ENCODE measurements around the gene CEACAM21. TPM values are rescaled to one million over a fixed set of nuclear protein-coding genes. Genes with fewer than 3 reads are reported as not detected.

Gene CEACAM21
- total RNA-seq, 1 experiment from 2014 or later = not detected

GRCh38 chr19:41541990-41542584, 33.9 kb upstream of the CEACAM21 start:
- no peaks in the 10 kb centered on the region for H3K4me1 ChIP-seq (ENCODE audit: insufficient read depth, low read length)
- H3T11ph ChIP-seq (ENCODE audit: low read length) = no peak overlapping the region
- H2BK20ac ChIP-seq (ENCODE audit: low read depth, low read length, poor library complexity, severe bottlenecking) = no peak overlapping the region
- H4K91ac ChIP-seq (ENCODE audit: insufficient read length, low read depth, low read length) = no peak overlapping the region
- Mint-ChIP-seq H3K9me3 (peaks cover 64 to 80% of the 10 kb centered on the region in 2 experiments), H3K27me3 (ENCODE audit: low read depth) (no peaks in the 10 kb centered on the region; the same call in 1 of the 2 replicates), H3K4me3 (peak overlapping the region in 1 of 2 experiments; percentile 8; a peak in 1 of 5 replicates), H3K36me3 (ENCODE audit: insufficient read depth in 1 of 3, low read depth in 3 of 3) (peaks cover 0 to 14% (median 3%) of the 10 kb centered on the region in 3 experiments; a peak in 3 of 7 replicates), H3K27ac (no peak overlapping the region), H3K4me1 (no peaks in the 10 kb centered on the region)
- no peak overlapping the region for H3K4ac ChIP-seq (ENCODE audit: low read depth, low read length)
- no peaks in the 10 kb centered on the region for H3K79me2 ChIP-seq (ENCODE audit: insufficient read depth, low read length)
- peak; percentile 65 for TF ChIP-seq CTCF (conservative IDR thresholded peaks at IDR 0.05)
- H3K23ac ChIP-seq (ENCODE audit: insufficient read length, low read depth, low read length) = no peak overlapping the region
- no peaks in the 10 kb centered on the region for H3K9me3 ChIP-seq (ENCODE audit: control insufficient read depth, low read depth, low read length)
- H3K4me2 ChIP-seq (ENCODE audit: insufficient read depth, insufficient read length, low read length) = no peak overlapping the region
- no peaks in the 10 kb centered on the region for H3K79me1 ChIP-seq (ENCODE audit: insufficient read depth, low read depth, low read length, poor library complexity, severe bottlenecking)
- no peak overlapping the region for H2AK5ac ChIP-seq (ENCODE audit: insufficient read length, low read length)
- H2BK120ac ChIP-seq (ENCODE audit: low read depth, low read length, poor library complexity, severe bottlenecking) = no peak overlapping the region
- H3K9ac ChIP-seq (ENCODE audit: extremely low read depth, insufficient read length, low read length) = no peak overlapping the region
- H3K23me2 ChIP-seq (ENCODE audit: insufficient read length, low read depth, low read length, poor library complexity, severe bottlenecking) = no peaks in the 10 kb centered on the region
- no peak overlapping the region for H2BK15ac ChIP-seq (ENCODE audit: low read depth, low read length)
- H4K8ac ChIP-seq (replicated peaks; ENCODE audit: insufficient read length, low read depth, low read length) = no peak overlapping the region
- peak; percentile 55 for DNase-seq
- no peaks in the 10 kb centered on the region for H4K20me1 ChIP-seq (ENCODE audit: control insufficient read depth, insufficient read depth, insufficient read length)
- no CpG with 5 or more reads among the region's 13 CpGs for WGBS (ENCODE audit: extremely low coverage, insufficient read length, low lambda C conversion rate)
- H3K56ac ChIP-seq (ENCODE audit: insufficient read length, low read depth, low read length) = no peak overlapping the region
- H2BK12ac ChIP-seq (ENCODE audit: insufficient read length, low read depth, low read length) = no peak overlapping the region
- H3K14ac ChIP-seq (ENCODE audit: insufficient read depth, low read length) = no peak overlapping the region
- H2AFZ ChIP-seq (ENCODE audit: low read length) = peak overlapping the region; percentile 43
- H2BK5ac ChIP-seq (ENCODE audit: insufficient read length, low read length) = no peak overlapping the region
- no peak overlapping the region for H3K27ac ChIP-seq (ENCODE audit: insufficient read length, low read depth, low read length)
- no peaks in the 10 kb centered on the region for H3K27me3 ChIP-seq (ENCODE audit: insufficient read depth, low read length)
- no peak overlapping the region for H3K18ac ChIP-seq (ENCODE audit: insufficient read length, low read depth, low read length)
- no peak overlapping the region for H4K5ac ChIP-seq (ENCODE audit: insufficient read length, low read depth, low read length)
